Endothelial cell of umbilical vein (primary cell): Measurements from ENCODE around the gene PARP12. TPM values are rescaled to one million over a fixed set of nuclear protein-coding genes. Genes with fewer than 3 reads are reported as not detected.

Experiments used
- BruUV-seq: library from RNA; stranded (reverse); fragments of 400-500 nt; replicated peaks from 2 replicates; lab custom pipeline; 2021; lab: Mats Ljungman, UMichigan
- CTCF ChIA-PET: fragments of 300-600, 350-600 bp; sonication (Branson Sonifier 250); formaldehyde crosslinking; loops from one replicate; lab custom pipeline; 2021; ENCODE audit warnings: antibody characterized with exemption, inconsistent platforms; lab: Charles Lee
- POLR2A ChIA-PET: fragments of 300-600, 350-600 bp; sonication (Branson Sonifier 250); formaldehyde crosslinking; loops from one replicate; lab custom pipeline; 2021; ENCODE audit warnings: antibody characterized with exemption, inconsistent platforms; lab: Charles Lee
- DNase-seq: peaks from one replicate; pipeline ENCODE4 v3.0.0-alpha.2; 2011; ENCODE audit warnings: low read depth, low spot score
- FAIRE-seq: peaks from 2 replicates; lab custom pipeline; 2011; peaks lifted over from hg19 to GRCh38; lab: Jason Lieb, UNC
- H2AFZ ChIP-seq: 2 replicates; pipeline ENCODE4 v1.6.0; 2012; ENCODE audit warnings: low read depth, low read length, control low read depth, inconsistent platforms
- H3K27ac ChIP-seq: 2 replicates; pipeline ENCODE4 v1.5.1; 2011; ENCODE audit warnings: low read depth, mild to moderate bottlenecking, control low read depth, low read length, moderate library complexity; ENCODE audit not compliant: insufficient read depth
- H3K27me3 ChIP-seq, 2 experiments: 2 replicates each; pipeline versions ENCODE4 v1.6.0 to v1.6.1; 2011; ENCODE audit warnings: low read length in 2 of 2, mixed read lengths in 1 of 2; ENCODE audit not compliant: control insufficient read depth in 2 of 2, insufficient read depth in 2 of 2
- H3K36me3 ChIP-seq, 2 experiments: 2 replicates in 1 of 2; 3 replicates in 1 of 2; pipeline ENCODE4 v1.5.1; 2011; ENCODE audit warnings: low read length in 2 of 2, mild to moderate bottlenecking in 1 of 2, moderate library complexity in 1 of 2; ENCODE audit not compliant: control insufficient read depth in 2 of 2, insufficient read depth in 2 of 2; ENCODE audit errors: extremely low read depth in 1 of 2
- H3K4me1 ChIP-seq: 3 replicates; pipeline ENCODE4 v1.5.1; 2011; ENCODE audit warnings: mild to moderate bottlenecking, low read length; ENCODE audit not compliant: control insufficient read depth, insufficient read depth; ENCODE audit errors: extremely low read depth
- H3K4me2 ChIP-seq: 2 replicates; pipeline ENCODE4 v1.6.1; 2011; ENCODE audit warnings: low read length, control low read depth, mixed read lengths; ENCODE audit not compliant: insufficient read depth
- H3K4me3 ChIP-seq, 3 experiments: fragments of 200-600 bp in 1 of 3; sonication (generic), shearing (Covaris generic) in 1 of 3; replicated peaks in 1 of 3; 2 replicates each; pipeline ENCODE4 v1.5.1; 2011 to 2016; ENCODE audit warnings: control low read depth in 3 of 3, low read length in 3 of 3, mild to moderate bottlenecking in 2 of 3, inconsistent platforms in 1 of 3, low read depth in 1 of 3, moderate library complexity in 1 of 3; ENCODE audit not compliant: insufficient read depth in 1 of 3
- H3K79me2 ChIP-seq: 2 replicates; pipeline ENCODE4 v1.6.0; 2012; ENCODE audit warnings: low read length, inconsistent platforms; ENCODE audit not compliant: control insufficient read depth, insufficient read depth
- H3K9ac ChIP-seq: replicated peaks from 2 replicates; pipeline ENCODE3; 2011; ENCODE audit warnings: low read length, control low read depth; ENCODE audit not compliant: insufficient read depth; ENCODE audit errors: extremely low read depth
- H3K9me1 ChIP-seq: replicated peaks from 3 replicates; pipeline ENCODE4 v1.6.0; 2011; ENCODE audit warnings: mild to moderate bottlenecking, low read length; ENCODE audit not compliant: control insufficient read depth, insufficient read depth; ENCODE audit errors: extremely low read depth
- H3K9me3 ChIP-seq: replicated peaks from 2 replicates; pipeline ENCODE4 v1.5.1; 2012; ENCODE audit warnings: low read length, inconsistent platforms; ENCODE audit not compliant: control insufficient read depth, insufficient read depth
- H4K20me1 ChIP-seq: replicated peaks from 2 replicates; pipeline ENCODE3; 2011; ENCODE audit warnings: mild to moderate bottlenecking, low read length; ENCODE audit not compliant: control insufficient read depth, insufficient read depth; ENCODE audit errors: extremely low read depth
- CTCF ChIP-seq, 2 donors: IDR thresholded peaks; 1 replicate in 1 of 2; 2 replicates in 1 of 2; pipeline ENCODE4 v1.5.1; 2011; ENCODE audit warnings: low read length in 2 of 2, mild to moderate bottlenecking in 2 of 2, moderate library complexity in 2 of 2, control low read depth in 1 of 2, inconsistent platforms in 1 of 2, low read depth in 1 of 2; ENCODE audit not compliant: insufficient read depth in 1 of 2; ENCODE audit errors: extremely low read depth in 1 of 2
- EZH2 ChIP-seq: IDR thresholded peaks from 2 replicates; pipeline ENCODE4 v1.6.1; 2012; ENCODE audit warnings: borderline replicate concordance, low read depth, mild to moderate bottlenecking, moderate library complexity, low read length, inconsistent platforms; ENCODE audit not compliant: severe bottlenecking
- FOS ChIP-seq: IDR thresholded peaks from 2 replicates; pipeline ENCODE4 v1.6.1; 2011; ENCODE audit warnings: mild to moderate bottlenecking, low read length, moderate library complexity, borderline replicate concordance; ENCODE audit not compliant: insufficient read depth
- GATA2 ChIP-seq: IDR thresholded peaks from 2 replicates; pipeline ENCODE4 v1.7.0; 2011; ENCODE audit warnings: low read depth, mild to moderate bottlenecking, moderate library complexity, mixed read lengths, low read length; ENCODE audit not compliant: insufficient read length, insufficient read depth
- JUN ChIP-seq: IDR thresholded peaks from 2 replicates; pipeline ENCODE4 v1.6.1; 2011; ENCODE audit warnings: borderline replicate concordance, low read depth; ENCODE audit not compliant: insufficient read length, insufficient read depth
- MAX ChIP-seq: IDR thresholded peaks from 2 replicates; pipeline ENCODE4 v1.6.1; 2011; ENCODE audit not compliant: insufficient read depth, insufficient read length
- MYC ChIP-seq: IDR thresholded peaks from one replicate; pipeline ENCODE4 v1.6.1; 2011; ENCODE audit warnings: mild to moderate bottlenecking, low read depth, low read length
- POLR2A ChIP-seq: IDR thresholded peaks from 2 replicates; pipeline ENCODE4 v1.6.1; 2012; ENCODE audit warnings: low read depth, mild to moderate bottlenecking, control low read depth, low read length
- POLR2AphosphoS5 ChIP-seq: IDR thresholded peaks from 2 replicates; pipeline ENCODE4 v1.6.1; 2012; ENCODE audit warnings: low read depth, mild to moderate bottlenecking, control low read depth, low read length, moderate library complexity; ENCODE audit not compliant: insufficient read depth
- dilution Hi-C: fragments of 300-500 bp; cut with MboI; formaldehyde crosslinking; loops from one replicate; pipeline ENCODE4 v1.15.0; 2019; ENCODE audit warnings: low sequenced_read_pairs; ENCODE audit not compliant: extremely low pct_ligation_motif_present
- intact Hi-C: fragments of 100-400 bp; cut with micrococcal nuclease; formaldehyde crosslinking; loops from one replicate; pipeline ENCODE4 v1.10.0; 2022
- polyA plus RNA-seq, 4 experiments: library from polyadenylated mRNA; depleted of rRNA in 3 of 4; stranded (reverse) in 3 of 4; unstranded in 1 of 4; fragments of >200 nt; gene quantifications; 2 replicates each; pipeline versions ENCODE4 v1.2.1 to v1.2.3, GENCODE V29; 2011 to 2012; ENCODE audit warnings: missing spikeins in 1 of 4
- total RNA-seq: library from RNA; stranded (reverse); gene quantifications from 2 replicates; pipeline ENCODE4 v1.2.3, GENCODE V29; 2021

PARP12 gene
- total and polyA plus RNA-seq, 2 donors (not counting 3 experiments of a cell fraction or from before 2014, with no cell fraction given) = 65.4 to 83.2 TPM

DNA sequence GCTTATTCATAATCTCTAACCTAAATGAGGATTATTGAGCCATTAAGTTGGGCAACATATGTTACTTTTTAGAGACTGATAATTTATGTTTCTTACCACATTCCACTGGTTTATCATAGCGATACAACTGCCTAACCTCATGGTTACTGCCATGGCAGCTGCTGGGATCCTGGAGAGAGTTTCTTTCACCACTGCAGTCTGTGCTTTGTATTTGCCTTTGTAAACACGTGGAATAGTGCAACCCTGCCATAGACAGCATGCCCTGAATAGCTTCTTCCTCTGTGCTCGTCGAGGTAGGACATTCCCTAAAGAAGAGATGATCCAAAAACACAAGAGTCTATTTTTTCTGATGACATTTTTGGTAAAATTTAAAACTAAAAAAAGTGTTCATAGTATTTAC is 33.7 kb upstream of the PARP12 start:
- ChIA-PET CTCF (interaction anchor here (1.5 kb wide), 1 partner anchor 11 kb away, joined by 6 read pairs; no protein-coding TSS in a partner anchor), POLR2A (no interaction called here)
- Histone ChIP-seq H3K4me1 (no peaks in the 10 kb centered on the region), H4K20me1 (no peaks in the 10 kb centered on the region), H3K36me3 (peaks cover 0 to 12% of the 10 kb centered on the region in 2 experiments), H3K4me2 (no peak overlapping the region), H3K27ac (no peak overlapping the region), H2AFZ (no peak overlapping the region), H3K9ac (no peak overlapping the region), H3K9me1 (no peaks in the 10 kb centered on the region), H3K9me3 (no peaks in the 10 kb centered on the region), H3K4me3 (no peak overlapping the region), H3K79me2 (no peaks in the 10 kb centered on the region), H3K27me3 (no peaks in the 10 kb centered on the region)
- BruUV-seq = no TSS peak
- FAIRE-seq (no peak), DNase-seq (no peak)
- intact Hi-C loops = no loop called here
- dilution Hi-C loops = no loop called here
- TF ChIP-seq MAX (no peak), EZH2 (no peak), FOS (no peak), CTCF (IDR thresholded peaks at IDR 0.05; ENCODE audit: extremely low read depth in 1 of 2, insufficient read depth in 1 of 2, low read depth in 1 of 2, low read length in 2 of 2) (no peak), GATA2 (no peak), MYC (no peak), JUN (no peak), POLR2A (no peak), POLR2AphosphoS5 (no peak)
